22Rv1 (cell line): ENCODE results near the gene MCAM.

ENCODE experiments used
- ZFX ChIP-seq: fragments of 450-650 bp; IDR thresholded peaks from 2 replicates; pipeline ENCODE4 v1.6.1; 2017; ENCODE audit warnings: antibody characterized with exemption, borderline replicate concordance
- TF ChIP-seq, protein P1 (sequence below): fragments of 450-650 bp; IDR thresholded peaks from 2 replicates; pipeline ENCODE4 v1.5.1; 2017; ENCODE audit warnings: mild to moderate bottlenecking

DNA sequence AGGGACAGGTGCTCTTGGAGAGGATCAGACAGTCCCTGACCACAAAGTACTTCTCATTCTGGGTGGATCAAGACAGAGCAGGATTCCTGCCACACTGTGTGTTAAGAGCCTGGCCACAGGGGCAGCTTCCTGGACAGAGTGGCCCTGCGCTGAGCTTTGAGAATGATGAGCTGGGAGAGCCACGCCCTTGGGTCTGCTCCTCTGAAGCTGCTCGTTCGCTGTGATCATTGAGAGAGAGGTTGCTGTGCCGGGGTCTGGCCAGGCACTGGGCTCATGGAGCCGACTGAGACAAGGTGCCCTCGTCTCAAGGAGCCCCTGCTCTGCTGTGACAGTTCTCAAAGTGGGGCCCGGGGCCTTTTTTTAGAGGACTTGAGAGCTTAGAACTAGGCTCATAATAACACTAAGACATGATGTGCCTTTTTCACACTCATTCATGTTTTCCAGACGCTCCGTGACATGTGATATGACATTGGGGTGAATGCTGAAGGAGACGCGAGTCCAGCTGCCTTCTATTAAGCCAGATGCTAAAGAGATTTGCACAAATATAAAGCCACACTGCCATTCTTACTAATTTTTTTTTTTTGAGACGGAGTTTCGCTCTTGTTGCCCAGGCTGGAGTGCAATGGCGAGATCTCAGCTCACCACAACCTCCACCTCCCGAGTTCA is 31.1 kb upstream of the MCAM start:
- TF ChIP-seq, protein P1, sequence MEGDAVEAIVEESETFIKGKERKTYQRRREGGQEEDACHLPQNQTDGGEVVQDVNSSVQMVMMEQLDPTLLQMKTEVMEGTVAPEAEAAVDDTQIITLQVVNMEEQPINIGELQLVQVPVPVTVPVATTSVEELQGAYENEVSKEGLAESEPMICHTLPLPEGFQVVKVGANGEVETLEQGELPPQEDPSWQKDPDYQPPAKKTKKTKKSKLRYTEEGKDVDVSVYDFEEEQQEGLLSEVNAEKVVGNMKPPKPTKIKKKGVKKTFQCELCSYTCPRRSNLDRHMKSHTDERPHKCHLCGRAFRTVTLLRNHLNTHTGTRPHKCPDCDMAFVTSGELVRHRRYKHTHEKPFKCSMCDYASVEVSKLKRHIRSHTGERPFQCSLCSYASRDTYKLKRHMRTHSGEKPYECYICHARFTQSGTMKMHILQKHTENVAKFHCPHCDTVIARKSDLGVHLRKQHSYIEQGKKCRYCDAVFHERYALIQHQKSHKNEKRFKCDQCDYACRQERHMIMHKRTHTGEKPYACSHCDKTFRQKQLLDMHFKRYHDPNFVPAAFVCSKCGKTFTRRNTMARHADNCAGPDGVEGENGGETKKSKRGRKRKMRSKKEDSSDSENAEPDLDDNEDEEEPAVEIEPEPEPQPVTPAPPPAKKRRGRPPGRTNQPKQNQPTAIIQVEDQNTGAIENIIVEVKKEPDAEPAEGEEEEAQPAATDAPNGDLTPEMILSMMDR, result no peak
- no peak for TF ChIP-seq ZFX
